Neuronal stem cell (in vitro differentiated cells): Measurements from ENCODE around the gene IQGAP3.

Source experiments
- DNase-seq: peaks from one replicate; pipeline ENCODE4 v3.0.0-alpha.2; 2013; ENCODE audit warnings: low spot score
- H2AFZ ChIP-seq: one replicate; pipeline ENCODE4 v1.6.1; 2013; ENCODE audit warnings: mild to moderate bottlenecking, low read length, inconsistent platforms
- H2AK5ac ChIP-seq: 2 replicates; pipeline ENCODE4 v1.6.1; 2013; ENCODE audit warnings: low read depth, mild to moderate bottlenecking, inconsistent platforms, low read length, moderate library complexity, mixed read lengths
- H2BK120ac ChIP-seq: 2 replicates; pipeline ENCODE4 v1.6.1; 2013; ENCODE audit warnings: low read depth, mild to moderate bottlenecking, inconsistent platforms, low read length, moderate library complexity, mixed read lengths
- H2BK12ac ChIP-seq: one replicate; pipeline ENCODE4 v1.6.1; 2013; ENCODE audit warnings: low read length, inconsistent platforms
- H2BK15ac ChIP-seq: 2 replicates; pipeline ENCODE4 v1.6.1; 2013; ENCODE audit warnings: mild to moderate bottlenecking, low read length, inconsistent platforms, mixed read lengths
- H2BK5ac ChIP-seq: one replicate; pipeline ENCODE4 v1.6.1; 2013; ENCODE audit warnings: inconsistent platforms, mild to moderate bottlenecking, low read length, moderate library complexity
- H3K14ac ChIP-seq: one replicate; pipeline ENCODE4 v1.6.1; 2013; ENCODE audit warnings: low read length, inconsistent platforms
- H3K18ac ChIP-seq: 2 replicates; pipeline ENCODE4 v1.6.1; 2013; ENCODE audit warnings: low read length, inconsistent platforms
- H3K23ac ChIP-seq: 2 replicates; pipeline ENCODE4 v1.6.1; 2013; ENCODE audit warnings: low read depth, mild to moderate bottlenecking, mixed read lengths, low read length, inconsistent platforms; ENCODE audit not compliant: poor library complexity
- H3K27ac ChIP-seq: replicated peaks from 3 replicates; pipeline ENCODE4 v1.5.1; 2013; ENCODE audit warnings: low read length, inconsistent platforms
- H3K27me3 ChIP-seq, 3 experiments: 2 replicates each; pipeline ENCODE4 v1.6.1; 2013; ENCODE audit warnings: low read length in 3 of 3, mild to moderate bottlenecking in 2 of 3, inconsistent platforms in 1 of 3, low read depth in 1 of 3, mixed read lengths in 1 of 3, moderate library complexity in 1 of 3; ENCODE audit not compliant: control insufficient read depth in 3 of 3, insufficient read depth in 3 of 3
- H3K36me3 ChIP-seq, 2 donors: replicated peaks in 1 of 2; 2 replicates each; pipeline ENCODE4 v1.6.1; 2013; ENCODE audit warnings: low read length in 2 of 2; ENCODE audit not compliant: control insufficient read depth in 2 of 2, insufficient read depth in 2 of 2
- H3K4ac ChIP-seq: 2 replicates; pipeline ENCODE4 v1.6.1; 2013; ENCODE audit warnings: inconsistent platforms, mild to moderate bottlenecking, low read length, moderate library complexity
- H3K4me1 ChIP-seq, 2 donors: 1 replicate in 1 of 2; 2 replicates in 1 of 2; pipeline ENCODE4 v1.6.1; 2013; ENCODE audit warnings: low read length in 2 of 2, low read depth in 1 of 2; ENCODE audit not compliant: control insufficient read depth in 2 of 2, insufficient read depth in 1 of 2
- H3K4me2 ChIP-seq: one replicate; pipeline ENCODE4 v1.6.1; 2013; ENCODE audit warnings: mild to moderate bottlenecking, low read length, inconsistent platforms; ENCODE audit not compliant: insufficient read depth, poor library complexity, severe bottlenecking
- H3K4me3 ChIP-seq, 2 donors: 2 replicates each; pipeline ENCODE4 v1.5.1; 2013; ENCODE audit warnings: low read length in 2 of 2, mild to moderate bottlenecking in 2 of 2, inconsistent platforms in 1 of 2, moderate library complexity in 1 of 2
- H3K79me1 ChIP-seq: one replicate; pipeline ENCODE4 v1.6.1; 2013; ENCODE audit warnings: low read depth, mild to moderate bottlenecking, inconsistent platforms, low read length, moderate library complexity
- H3K9ac ChIP-seq: one replicate; pipeline ENCODE4 v1.6.1; 2013; ENCODE audit warnings: mild to moderate bottlenecking, low read depth, low read length, inconsistent platforms; ENCODE audit not compliant: poor library complexity
- H3K9me3 ChIP-seq, 2 donors: replicated peaks in 1 of 2; 2 replicates each; pipeline versions ENCODE3 to v1.6.1; 2013; ENCODE audit warnings: low read length in 2 of 2, mild to moderate bottlenecking in 2 of 2, inconsistent platforms in 1 of 2, low read depth in 1 of 2, mixed read lengths in 1 of 2, moderate library complexity in 1 of 2; ENCODE audit not compliant: control insufficient read depth in 2 of 2, insufficient read depth in 1 of 2
- H4K8ac ChIP-seq: one replicate; pipeline ENCODE4 v1.6.1; 2013; ENCODE audit warnings: low read depth, mild to moderate bottlenecking, inconsistent platforms, low read length, moderate library complexity
- H4K91ac ChIP-seq: one replicate; pipeline ENCODE4 v1.6.1; 2013; ENCODE audit warnings: low read length, low read depth, mild to moderate bottlenecking, inconsistent platforms; ENCODE audit not compliant: poor library complexity
- WGBS, 2 donors: extraction: QIAGEN DNeasy Blood & Tissue Kit; methylation state at CpG; one replicate each; pipeline ENCODE4 v1.1.7; 2013; ENCODE audit warnings: missing lambda C conversion rate in 2 of 2, mixed read lengths in 1 of 2; ENCODE audit not compliant: insufficient read length in 2 of 2, insufficient replicate concordance in 1 of 2; ENCODE audit errors: extremely low coverage in 2 of 2; 5-methylcytosine and 5-hydroxymethylcytosine counted together

Gene IQGAP3

GRCh38 chr1:156578055-156578454 lies 5.7 kb upstream of the IQGAP3 start:
- H3K9ac ChIP-seq = no peak overlapping the region

GRCh38 chr1:156577550-156577949 lies 5.2 kb upstream of the IQGAP3 start:
- H2BK5ac ChIP-seq = no peak overlapping the region
- H3K14ac ChIP-seq = no peak overlapping the region
- H3K9me3 ChIP-seq = no peaks in the 10 kb centered on the region
- no peaks in the 10 kb centered on the region for H3K79me1 ChIP-seq
- DNase-seq = no peak
- H3K4me1 ChIP-seq = no peaks in the 10 kb centered on the region
- no CpG with 5 or more reads among the region's 3 CpGs for WGBS, 2 donors
- H2AFZ ChIP-seq = peak overlapping the region; percentile 34
- no peak overlapping the region for H3K9ac ChIP-seq
- H2AK5ac ChIP-seq = no peak overlapping the region
- no peaks in the 10 kb centered on the region for H3K36me3 ChIP-seq
- H3K18ac ChIP-seq = no peak overlapping the region
- H3K4me2 ChIP-seq = no peak overlapping the region
- no peak overlapping the region for H3K4me3 ChIP-seq
- no peak overlapping the region for H2BK15ac ChIP-seq
- no peak overlapping the region for H2BK12ac ChIP-seq
- H3K27me3 ChIP-seq = peaks cover 0 to 54% (median 0%) of the 10 kb centered on the region in 3 experiments
- H4K91ac ChIP-seq = no peak overlapping the region
- no peak overlapping the region for H2BK120ac ChIP-seq
- no peak overlapping the region for H4K8ac ChIP-seq
- no peak overlapping the region for H3K27ac ChIP-seq
- H3K4ac ChIP-seq = no peak overlapping the region
- H3K23ac ChIP-seq = no peak overlapping the region

More at GRCh38 chr1:156578055-156578454, 5.7 kb upstream of the IQGAP3 start:
- Histone ChIP-seq H3K36me3 (no peaks in the 10 kb centered on the region), H2AFZ (peak overlapping the region; percentile 34), H3K4me1 (no peaks in the 10 kb centered on the region), H4K91ac (no peak overlapping the region), H3K4me3 (no peak overlapping the region), H3K4ac (no peak overlapping the region), H2BK5ac (no peak overlapping the region), H3K9me3 (no peaks in the 10 kb centered on the region), H3K27ac (no peak overlapping the region), H2BK15ac (no peak overlapping the region), H3K27me3 (peaks cover 0 to 55% (median 0%) of the 10 kb centered on the region in 3 experiments), H2BK120ac (no peak overlapping the region), H2AK5ac (no peak overlapping the region), H3K18ac (no peak overlapping the region), H3K4me2 (no peak overlapping the region), H3K79me1 (no peaks in the 10 kb centered on the region), H4K8ac (no peak overlapping the region), H2BK12ac (no peak overlapping the region), H3K23ac (no peak overlapping the region), H3K14ac (no peak overlapping the region)
- WGBS, 2 donors = no CpG with 5 or more reads among the region's 7 CpGs
- DNase-seq = no peak

GRCh38 chr1:156574039-156574633 lies 1.8 kb upstream of the IQGAP3 start:
- Histone ChIP-seq H3K4me1 (peaks cover 3% of the 10 kb centered on the region in 2 donors), H3K18ac (no peak overlapping the region), H3K23ac (no peak overlapping the region), H3K36me3 (peaks cover 2 to 15% of the 10 kb centered on the region in 2 donors), H3K4ac (no peak overlapping the region), H4K8ac (no peak overlapping the region), H3K4me3 (no peak overlapping the region), H2BK5ac (no peak overlapping the region), H3K79me1 (peaks cover 2% of the 10 kb centered on the region), H3K27ac (no peak overlapping the region), H2BK12ac (no peak overlapping the region), H3K27me3 (peaks cover 0 to 26% (median 0%) of the 10 kb centered on the region in 3 experiments), H2AK5ac (no peak overlapping the region), H3K14ac (no peak overlapping the region), H3K9me3 (no peaks in the 10 kb centered on the region), H2AFZ (no peak overlapping the region), H3K9ac (no peak overlapping the region), H2BK15ac (no peak overlapping the region), H2BK120ac (no peak overlapping the region), H3K4me2 (no peak overlapping the region), H4K91ac (no peak overlapping the region)
- no peak for DNase-seq
- no CpG with 5 or more reads among the region's 2 CpGs for WGBS, 2 donors

- H2BK15ac ChIP-seq = no peak overlapping the region
These were observed 276 bp upstream of the IQGAP3 start for GRCh38 chr1:156572663-156573018.

More at GRCh38 chr1:156572663-156573018, 276 bp upstream of the IQGAP3 start:
- Histone ChIP-seq H3K4ac (no peak overlapping the region), H3K9ac (no peak overlapping the region), H3K9me3 (no peaks in the 10 kb centered on the region), H2AK5ac (no peak overlapping the region), H3K23ac (no peak overlapping the region), H4K91ac (no peak overlapping the region), H3K14ac (no peak overlapping the region), H3K27ac (no peak overlapping the region), H3K27me3 (peaks cover 0 to 26% (median 0%) of the 10 kb centered on the region in 3 experiments), H2BK12ac (no peak overlapping the region), H3K4me3 (peak overlapping the region in 1 of 2 donors; percentile 74), H2AFZ (peak overlapping the region; percentile 86), H3K36me3 (peaks cover 3 to 29% of the 10 kb centered on the region in 2 donors), H4K8ac (no peak overlapping the region), H3K4me1 (peaks cover 3% of the 10 kb centered on the region in 2 donors), H3K18ac (no peak overlapping the region), H3K4me2 (peak overlapping the region; percentile 38), H2BK120ac (no peak overlapping the region), H3K79me1 (peaks cover 2% of the 10 kb centered on the region), H2BK5ac (no peak overlapping the region)
- no peak for DNase-seq
- no CpG with 5 or more reads among the region's 10 CpGs for WGBS, 2 donors
